Keratinocyte (primary cell): ENCODE data around the gene PTOV1. TPM values are rescaled to one million over a fixed set of nuclear protein-coding genes. Genes with fewer than 3 reads are reported as not detected.

Experiments used
- DNase-seq: peaks from one replicate; pipeline ENCODE4 v3.0.0-alpha.2; 2011; ENCODE audit warnings: low read depth, missing footprints, low spot score
- FAIRE-seq: peaks from 2 replicates; lab custom pipeline; 2011; peaks lifted over from hg19 to GRCh38; lab: Jason Lieb, UNC
- H2AFZ ChIP-seq: 2 replicates; pipeline ENCODE4 v1.6.0; 2012; ENCODE audit warnings: low read length, control low read depth, inconsistent platforms; ENCODE audit not compliant: control insufficient read depth
- H3K27ac ChIP-seq: 2 replicates; pipeline ENCODE4 v1.5.1; 2011; ENCODE audit warnings: low read length; ENCODE audit not compliant: control insufficient read depth, insufficient read depth
- H3K27me3 ChIP-seq: 3 replicates; pipeline ENCODE4 v1.6.0; 2011; ENCODE audit warnings: low read length; ENCODE audit not compliant: control insufficient read depth, insufficient read depth; ENCODE audit errors: extremely low read depth
- H3K36me3 ChIP-seq, 2 experiments: 2 replicates in 1 of 2; 3 replicates in 1 of 2; pipeline ENCODE4 v1.5.1; 2011; ENCODE audit warnings: low read length in 2 of 2, mild to moderate bottlenecking in 1 of 2; ENCODE audit not compliant: control insufficient read depth in 2 of 2, insufficient read depth in 2 of 2; ENCODE audit errors: extremely low read depth in 1 of 2
- H3K4me1 ChIP-seq: 3 replicates; pipeline ENCODE4 v1.5.1; 2011; ENCODE audit warnings: low read length; ENCODE audit not compliant: control insufficient read depth, insufficient read depth; ENCODE audit errors: extremely low read depth
- H3K4me2 ChIP-seq: 3 replicates; pipeline ENCODE4 v1.6.0; 2011; ENCODE audit warnings: low read depth, low read length; ENCODE audit not compliant: control insufficient read depth, insufficient read depth; ENCODE audit errors: extremely low read depth
- H3K4me3 ChIP-seq, 3 experiments: fragments of 200-600 bp in 1 of 3; sonication (generic) in 1 of 3; 2 replicates in 2 of 3; 3 replicates in 1 of 3; pipeline ENCODE4 v1.5.1; 2011 to 2016; ENCODE audit warnings: low read length in 3 of 3, mild to moderate bottlenecking in 3 of 3, control low read depth in 2 of 3, inconsistent platforms in 1 of 3, low read depth in 1 of 3, mixed read lengths in 1 of 3, mixed run types in 1 of 3, moderate library complexity in 1 of 3; ENCODE audit not compliant: control insufficient read depth in 2 of 3, insufficient read depth in 2 of 3; ENCODE audit errors: extremely low read depth in 1 of 3
- H3K79me2 ChIP-seq: 2 replicates; pipeline ENCODE4 v1.6.0; 2012; ENCODE audit warnings: low read length; ENCODE audit not compliant: control insufficient read depth, insufficient read depth
- H3K9ac ChIP-seq: 3 replicates; pipeline ENCODE4 v1.6.0; 2011; ENCODE audit warnings: low read length; ENCODE audit not compliant: control insufficient read depth, insufficient read depth; ENCODE audit errors: extremely low read depth
- H3K9me1 ChIP-seq: 3 replicates; pipeline ENCODE4 v1.6.0; 2011; ENCODE audit warnings: low read length; ENCODE audit not compliant: control insufficient read depth, insufficient read depth; ENCODE audit errors: extremely low read depth
- H3K9me3 ChIP-seq: 2 replicates; pipeline ENCODE4 v1.5.1; 2012; ENCODE audit warnings: low read depth, low read length; ENCODE audit not compliant: control insufficient read depth
- H4K20me1 ChIP-seq: 3 replicates; pipeline ENCODE4 v1.6.0; 2011; ENCODE audit warnings: low read length; ENCODE audit not compliant: control insufficient read depth, insufficient read depth; ENCODE audit errors: extremely low read depth
- CTCF ChIP-seq, 3 experiments: IDR thresholded peaks in 1 of 3; conservative IDR thresholded peaks in 1 of 3; optimal IDR thresholded peaks in 1 of 3; 2 replicates in 2 of 3; 3 replicates in 1 of 3; pipeline versions ENCODE3 to v1.5.1; 2011; ENCODE audit warnings: low read length in 3 of 3, mild to moderate bottlenecking in 3 of 3, moderate library complexity in 2 of 3, control low read depth in 1 of 3, inconsistent platforms in 1 of 3; ENCODE audit not compliant: insufficient read depth in 2 of 3; ENCODE audit errors: extremely low read depth in 1 of 3
- EZH2 ChIP-seq: IDR thresholded peaks from one replicate; pipeline ENCODE4 v1.6.1; 2012; ENCODE audit warnings: inconsistent platforms, mild to moderate bottlenecking, low read length, moderate library complexity
- dilution Hi-C: fragments of 300-500 bp; cut with MboI; formaldehyde crosslinking; loops from one replicate; pipeline ENCODE4 v1.7.0; 2020; ENCODE audit warnings: low sequenced_read_pairs; ENCODE audit not compliant: extremely low pct_ligation_motif_present
- polyA plus RNA-seq, 5 experiments: library from polyadenylated mRNA; depleted of rRNA in 3 of 5; stranded (reverse) in 3 of 5; stranded (forward) in 1 of 5; unstranded in 1 of 5; fragments of >200 nt; gene quantifications; 1 replicate in 1 of 5; 2 replicates in 3 of 5; 3 replicates in 1 of 5; pipeline versions ENCODE4 v1.2.1 to v1.2.3, GENCODE V29; 2011 to 2012; ENCODE audit warnings: missing spikeins in 2 of 5, low read depth in 1 of 5, low replicate concordance in 1 of 5

The PTOV1 gene
- polyA plus RNA-seq, 1 donor (not counting 4 experiments of a cell fraction or from before 2014, with no cell fraction given): 22.9 TPM

- FAIRE-seq (no peak), DNase-seq (no peak)
- Histone ChIP-seq H3K27me3 (no peaks in the 10 kb centered on the region), H3K27ac (no peak overlapping the region), H3K36me3 (peaks cover 21 to 43% of the 10 kb centered on the region in 2 experiments), H3K4me3 (no peak overlapping the region), H2AFZ (no peak overlapping the region), H3K79me2 (peaks cover 37% of the 10 kb centered on the region), H3K9ac (no peak overlapping the region), H3K4me2 (no peak overlapping the region), H3K9me1 (no peaks in the 10 kb centered on the region), H3K4me1 (peaks cover 23% of the 10 kb centered on the region), H3K9me3 (no peaks in the 10 kb centered on the region), H4K20me1 (peaks cover 11% of the 10 kb centered on the region)
- TF ChIP-seq CTCF (optimal IDR thresholded peaks at IDR 0.05 in 1 of 3, IDR thresholded peaks at IDR 0.05 in 1 of 3, conservative IDR thresholded peaks at IDR 0.05 in 1 of 3; ENCODE audit: extremely low read depth in 1 of 3, insufficient read depth in 2 of 3, low read length in 3 of 3): no peak
- no peak for TF ChIP-seq EZH2
- dilution Hi-C loops: no loop called here
Measured at GRCh38 chr19:49863254-49863934, 12.4 kb downstream of the PTOV1 start.

GRCh38 chr19:49863935-49864320, 13.0 kb downstream of the PTOV1 start:
- DNase-seq (no peak), FAIRE-seq (no peak)
- Histone ChIP-seq H3K4me3 (no peak overlapping the region), H3K4me1 (peaks cover 23% of the 10 kb centered on the region), H3K27me3 (no peaks in the 10 kb centered on the region), H3K79me2 (peaks cover 37% of the 10 kb centered on the region), H3K27ac (no peak overlapping the region), H3K9me3 (no peaks in the 10 kb centered on the region), H3K9me1 (no peaks in the 10 kb centered on the region), H3K9ac (no peak overlapping the region), H4K20me1 (peaks cover 9% of the 10 kb centered on the region), H3K36me3 (peaks cover 18 to 38% of the 10 kb centered on the region in 2 experiments), H2AFZ (no peak overlapping the region), H3K4me2 (no peak overlapping the region)
- dilution Hi-C loops: no loop called here
- no peak for TF ChIP-seq CTCF (optimal IDR thresholded peaks at IDR 0.05 in 1 of 3, IDR thresholded peaks at IDR 0.05 in 1 of 3, conservative IDR thresholded peaks at IDR 0.05 in 1 of 3; ENCODE audit: extremely low read depth in 1 of 3, insufficient read depth in 2 of 3, low read length in 3 of 3)
- no peak for TF ChIP-seq EZH2
